ENCODE data around the gene SLC6A5.

The SLC6A5 gene

GRCh38 chr11:20596205-20597153, 2.9 kb upstream of the SLC6A5 start:
- DNase-seq (ENCODE audit: low read depth), result no peak

GRCh38 chr11:20597154-20597679, 2.2 kb upstream of the SLC6A5 start:
- no peak for DNase-seq (ENCODE audit: low read depth)

GRCh38 chr11:20597680-20598484, 1.5 kb upstream of the SLC6A5 start:
- DNase-seq (ENCODE audit: low read depth), result no peak

- no peak for DNase-seq (ENCODE audit: low read depth)
Observed at GRCh38 chr11:20598492-20598891, 916 bp upstream of the SLC6A5 start.

- no peak for DNase-seq (ENCODE audit: low read depth)
Observed at GRCh38 chr11:20600020-20600346, 575 bp downstream of the SLC6A5 start.

- DNase-seq (ENCODE audit: low read depth), result no peak
Observed at GRCh38 chr11:20600551-20600950, 1.1 kb downstream of the SLC6A5 start.

GRCh38 chr11:20601221-20601914, 2.0 kb downstream of the SLC6A5 start:
- DNase-seq (ENCODE audit: low read depth), result no peak

GRCh38 chr11:20604295-20604803, 4.9 kb downstream of the SLC6A5 start:
- DNase-seq (ENCODE audit: low read depth), result no peak

GRCh38 chr11:20604864-20605601, 5.6 kb downstream of the SLC6A5 start:
- DNase-seq (ENCODE audit: low read depth), result no peak

GRCh38 chr11:20605602-20606091, 6.2 kb downstream of the SLC6A5 start:
- no peak for DNase-seq (ENCODE audit: low read depth)

- DNase-seq (ENCODE audit: low read depth), result no peak
Observed at GRCh38 chr11:20608934-20609333, 9.5 kb downstream of the SLC6A5 start.

- peak; percentile 10 for DNase-seq (ENCODE audit: low read depth)
Observed at GRCh38 chr11:20609727-20610707, 10.6 kb downstream of the SLC6A5 start.

- DNase-seq (ENCODE audit: low read depth), result no peak
Observed at GRCh38 chr11:20610825-20611224, 11.4 kb downstream of the SLC6A5 start.

- DNase-seq (ENCODE audit: low read depth), result no peak
Observed at GRCh38 chr11:20611445-20611844, 12.0 kb downstream of the SLC6A5 start.

GRCh38 chr11:20611892-20612291, 12.5 kb downstream of the SLC6A5 start:
- DNase-seq (ENCODE audit: low read depth), result no peak

- DNase-seq (ENCODE audit: low read depth), result no peak
Observed at GRCh38 chr11:20612416-20612815, 13.0 kb downstream of the SLC6A5 start.

- no peak for DNase-seq (ENCODE audit: low read depth)
Observed at GRCh38 chr11:20616920-20617319, 17.5 kb downstream of the SLC6A5 start.

GRCh38 chr11:20617346-20618005, 18.1 kb downstream of the SLC6A5 start:
- no peak for DNase-seq (ENCODE audit: low read depth)

GRCh38 chr11:20618083-20618482, 18.7 kb downstream of the SLC6A5 start:
- DNase-seq (ENCODE audit: low read depth), result no peak

Data from non-pigmented ciliary epithelial cell (primary cell).